ENCODE data around the gene SPAG6.

SPAG6 gene

GRCh38 chr10:22334414-22335172, 10.7 kb upstream of the SPAG6 start:
- 1% methylated on average over 72 of the region's 73 CpGs for WGBS
- H3K9ac ChIP-seq (ENCODE audit: low read depth, low read length), result peak overlapping the region; percentile 32; the same call in 1 of the 2 replicates
- peaks cover 100% of the 10 kb centered on the region for H3K27me3 ChIP-seq (ENCODE audit: insufficient read depth, low read length)

GRCh38 chr10:22335173-22335933, 9.9 kb upstream of the SPAG6 start:
- 1% methylated on average over 71 of the region's 71 CpGs for WGBS
- H3K9me3 ChIP-seq (ENCODE audit: insufficient read depth, low read depth, low read length), result no peaks in the 10 kb centered on the region
- no peaks in the 10 kb centered on the region for H3K36me3 ChIP-seq (ENCODE audit: insufficient read depth, low read length)
- peak overlapping the region; percentile 32; the same call in 1 of the 2 replicates for H3K9ac ChIP-seq (ENCODE audit: low read depth, low read length)
- H3K27ac ChIP-seq (ENCODE audit: low read depth, low read length), result no peak overlapping the region
- H3K4me1 ChIP-seq (ENCODE audit: insufficient read depth, low read length), result peaks cover 33% of the 10 kb centered on the region
- peak overlapping the region; percentile 48 for H3K4me3 ChIP-seq (ENCODE audit: low read length)
- H3K27me3 ChIP-seq (ENCODE audit: insufficient read depth, low read length), result peaks cover 100% of the 10 kb centered on the region

More at GRCh38 chr10:22334414-22335172, 10.7 kb upstream of the SPAG6 start:
- Histone ChIP-seq H3K4me1 (ENCODE audit: insufficient read depth, low read length) (peaks cover 27% of the 10 kb centered on the region; the same call in 1 of the 2 replicates), H3K27ac (ENCODE audit: low read depth, low read length) (no peak overlapping the region), H3K9me3 (ENCODE audit: insufficient read depth, low read depth, low read length) (no peaks in the 10 kb centered on the region), H3K36me3 (ENCODE audit: insufficient read depth, low read length) (0 out of 2 replicates have a peak, but pooled peaks cover 4% of the 10 kb centered on the region), H3K4me3 (ENCODE audit: low read length) (peak overlapping the region; percentile 48)

GRCh38 chr10:22338185-22338900, 7.0 kb upstream of the SPAG6 start:
- H3K36me3 ChIP-seq (ENCODE audit: insufficient read depth, low read length), result no peaks in the 10 kb centered on the region
- no peaks in the 10 kb centered on the region for H3K9me3 ChIP-seq (ENCODE audit: insufficient read depth, low read depth, low read length)
- no peak overlapping the region for H3K9ac ChIP-seq (ENCODE audit: low read depth, low read length)
- peaks cover 100% of the 10 kb centered on the region for H3K27me3 ChIP-seq (ENCODE audit: insufficient read depth, low read length)
- no peak overlapping the region for H3K4me3 ChIP-seq (ENCODE audit: low read length)
- peaks cover 20% of the 10 kb centered on the region for H3K4me1 ChIP-seq (ENCODE audit: insufficient read depth, low read length)
- WGBS, result 9% methylated on average over 7 of the region's 9 CpGs
- no peak overlapping the region for H3K27ac ChIP-seq (ENCODE audit: low read depth, low read length)

- Histone ChIP-seq H3K9ac (ENCODE audit: low read depth, low read length) (no peak overlapping the region), H3K4me1 (ENCODE audit: insufficient read depth, low read length) (peaks cover 20% of the 10 kb centered on the region), H3K27me3 (ENCODE audit: insufficient read depth, low read length) (peaks cover 100% of the 10 kb centered on the region), H3K4me3 (ENCODE audit: low read length) (no peak overlapping the region), H3K9me3 (ENCODE audit: insufficient read depth, low read depth, low read length) (no peaks in the 10 kb centered on the region), H3K27ac (ENCODE audit: low read depth, low read length) (no peak overlapping the region), H3K36me3 (ENCODE audit: insufficient read depth, low read length) (no peaks in the 10 kb centered on the region)
Measured at GRCh38 chr10:22338931-22339330, 6.4 kb upstream of the SPAG6 start.

GRCh38 chr10:22339761-22340328, 5.5 kb upstream of the SPAG6 start:
- WGBS, result 6% methylated on average over 12 of the region's 13 CpGs
- Histone ChIP-seq H3K27me3 (ENCODE audit: insufficient read depth, low read length) (peaks cover 100% of the 10 kb centered on the region), H3K9me3 (ENCODE audit: insufficient read depth, low read depth, low read length) (no peaks in the 10 kb centered on the region), H3K9ac (ENCODE audit: low read depth, low read length) (no peak overlapping the region), H3K4me1 (ENCODE audit: insufficient read depth, low read length) (peaks cover 20% of the 10 kb centered on the region), H3K36me3 (ENCODE audit: insufficient read depth, low read length) (no peaks in the 10 kb centered on the region), H3K4me3 (ENCODE audit: low read length) (peak overlapping the region; percentile 61), H3K27ac (ENCODE audit: low read depth, low read length) (no peak overlapping the region)

GRCh38 chr10:22340329-22341189, 4.7 kb upstream of the SPAG6 start:
- Histone ChIP-seq H3K36me3 (ENCODE audit: insufficient read depth, low read length) (no peaks in the 10 kb centered on the region), H3K9ac (ENCODE audit: low read depth, low read length) (0 out of 2 replicates have a peak overlapping the region, but pooled peaks have one; percentile 12), H3K27me3 (ENCODE audit: insufficient read depth, low read length) (peaks cover 100% of the 10 kb centered on the region), H3K4me3 (ENCODE audit: low read length) (peak overlapping the region; percentile 61), H3K27ac (ENCODE audit: low read depth, low read length) (no peak overlapping the region), H3K9me3 (ENCODE audit: insufficient read depth, low read depth, low read length) (no peaks in the 10 kb centered on the region), H3K4me1 (ENCODE audit: insufficient read depth, low read length) (peaks cover 20% of the 10 kb centered on the region)
- under 1% methylated on average over 98 of the region's 98 CpGs for WGBS

- Histone ChIP-seq H3K9ac (ENCODE audit: low read depth, low read length) (no peak overlapping the region), H3K36me3 (ENCODE audit: insufficient read depth, low read length) (no peaks in the 10 kb centered on the region), H3K27ac (ENCODE audit: low read depth, low read length) (no peak overlapping the region), H3K9me3 (ENCODE audit: insufficient read depth, low read depth, low read length) (no peaks in the 10 kb centered on the region), H3K27me3 (ENCODE audit: insufficient read depth, low read length) (peaks cover 100% of the 10 kb centered on the region), H3K4me3 (ENCODE audit: low read length) (peak overlapping the region; percentile 61), H3K4me1 (ENCODE audit: insufficient read depth, low read length) (peaks cover 20% of the 10 kb centered on the region)
- 1% methylated on average over 40 of the region's 40 CpGs for WGBS
Measured at GRCh38 chr10:22341190-22341925, 3.9 kb upstream of the SPAG6 start.

- peaks cover 100% of the 10 kb centered on the region for H3K27me3 ChIP-seq (ENCODE audit: insufficient read depth, low read length)
- H3K9me3 ChIP-seq (ENCODE audit: insufficient read depth, low read depth, low read length), result no peaks in the 10 kb centered on the region
- no peak overlapping the region for H3K9ac ChIP-seq (ENCODE audit: low read depth, low read length)
- no peak overlapping the region for H3K4me3 ChIP-seq (ENCODE audit: low read length)
- no peaks in the 10 kb centered on the region for H3K36me3 ChIP-seq (ENCODE audit: insufficient read depth, low read length)
- no peak overlapping the region for H3K27ac ChIP-seq (ENCODE audit: low read depth, low read length)
- peaks cover 20% of the 10 kb centered on the region for H3K4me1 ChIP-seq (ENCODE audit: insufficient read depth, low read length)
- WGBS, result 26% methylated on average over 3 of the region's 3 CpGs
Measured at GRCh38 chr10:22341926-22342196, 3.4 kb upstream of the SPAG6 start.

GRCh38 chr10:22342421-22342820, 2.9 kb upstream of the SPAG6 start:
- WGBS, result 13% methylated on average over 2 of the region's 3 CpGs
- no peaks in the 10 kb centered on the region for H3K9me3 ChIP-seq (ENCODE audit: insufficient read depth, low read depth, low read length)
- peaks cover 15% of the 10 kb centered on the region for H3K4me1 ChIP-seq (ENCODE audit: insufficient read depth, low read length)
- H3K27me3 ChIP-seq (ENCODE audit: insufficient read depth, low read length), result peaks cover 100% of the 10 kb centered on the region
- H3K4me3 ChIP-seq (ENCODE audit: low read length), result no peak overlapping the region
- H3K9ac ChIP-seq (ENCODE audit: low read depth, low read length), result no peak overlapping the region
- no peak overlapping the region for H3K27ac ChIP-seq (ENCODE audit: low read depth, low read length)
- no peaks in the 10 kb centered on the region for H3K36me3 ChIP-seq (ENCODE audit: insufficient read depth, low read length)

GRCh38 chr10:22343731-22344130, 1.6 kb upstream of the SPAG6 start:
- Histone ChIP-seq H3K4me1 (ENCODE audit: insufficient read depth, low read length) (peaks cover 6% of the 10 kb centered on the region), H3K27me3 (ENCODE audit: insufficient read depth, low read length) (peaks cover 100% of the 10 kb centered on the region), H3K9me3 (ENCODE audit: insufficient read depth, low read depth, low read length) (no peaks in the 10 kb centered on the region), H3K9ac (ENCODE audit: low read depth, low read length) (no peak overlapping the region), H3K36me3 (ENCODE audit: insufficient read depth, low read length) (no peaks in the 10 kb centered on the region), H3K27ac (ENCODE audit: low read depth, low read length) (no peak overlapping the region), H3K4me3 (ENCODE audit: low read length) (no peak overlapping the region)
- no CpG with 5 or more reads among the region's 3 CpGs for WGBS
